ENCODE data around the gene LRBA.
A peak's percentile ranks its signal among the peaks of the same experiment; 100 is the strongest.
"Not testable (repeated sequence)": the region's sequence is repeated elsewhere in the genome, so short reads cannot be mapped to it uniquely, and the experiment has no call there.

Gene LRBA, protein sequence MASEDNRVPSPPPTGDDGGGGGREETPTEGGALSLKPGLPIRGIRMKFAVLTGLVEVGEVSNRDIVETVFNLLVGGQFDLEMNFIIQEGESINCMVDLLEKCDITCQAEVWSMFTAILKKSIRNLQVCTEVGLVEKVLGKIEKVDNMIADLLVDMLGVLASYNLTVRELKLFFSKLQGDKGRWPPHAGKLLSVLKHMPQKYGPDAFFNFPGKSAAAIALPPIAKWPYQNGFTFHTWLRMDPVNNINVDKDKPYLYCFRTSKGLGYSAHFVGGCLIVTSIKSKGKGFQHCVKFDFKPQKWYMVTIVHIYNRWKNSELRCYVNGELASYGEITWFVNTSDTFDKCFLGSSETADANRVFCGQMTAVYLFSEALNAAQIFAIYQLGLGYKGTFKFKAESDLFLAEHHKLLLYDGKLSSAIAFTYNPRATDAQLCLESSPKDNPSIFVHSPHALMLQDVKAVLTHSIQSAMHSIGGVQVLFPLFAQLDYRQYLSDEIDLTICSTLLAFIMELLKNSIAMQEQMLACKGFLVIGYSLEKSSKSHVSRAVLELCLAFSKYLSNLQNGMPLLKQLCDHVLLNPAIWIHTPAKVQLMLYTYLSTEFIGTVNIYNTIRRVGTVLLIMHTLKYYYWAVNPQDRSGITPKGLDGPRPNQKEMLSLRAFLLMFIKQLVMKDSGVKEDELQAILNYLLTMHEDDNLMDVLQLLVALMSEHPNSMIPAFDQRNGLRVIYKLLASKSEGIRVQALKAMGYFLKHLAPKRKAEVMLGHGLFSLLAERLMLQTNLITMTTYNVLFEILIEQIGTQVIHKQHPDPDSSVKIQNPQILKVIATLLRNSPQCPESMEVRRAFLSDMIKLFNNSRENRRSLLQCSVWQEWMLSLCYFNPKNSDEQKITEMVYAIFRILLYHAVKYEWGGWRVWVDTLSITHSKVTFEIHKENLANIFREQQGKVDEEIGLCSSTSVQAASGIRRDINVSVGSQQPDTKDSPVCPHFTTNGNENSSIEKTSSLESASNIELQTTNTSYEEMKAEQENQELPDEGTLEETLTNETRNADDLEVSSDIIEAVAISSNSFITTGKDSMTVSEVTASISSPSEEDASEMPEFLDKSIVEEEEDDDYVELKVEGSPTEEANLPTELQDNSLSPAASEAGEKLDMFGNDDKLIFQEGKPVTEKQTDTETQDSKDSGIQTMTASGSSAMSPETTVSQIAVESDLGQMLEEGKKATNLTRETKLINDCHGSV (N-terminal part only)
- long read RNA-seq, donor 1, partial matches to known transcripts = 7,623 of 8,004 reads
- long read RNA-seq, donor 1, other reads (novel, unspliced or antisense) = 379 of 8,004 reads
- long read RNA-seq, donor 2, partial matches to known transcripts = 0 of 1 reads
- long read RNA-seq, donor 2, other reads (novel, unspliced or antisense) = 0 of 1 reads
- long read RNA-seq, donor 3, partial matches to known transcripts = 2,148 of 2,263 reads
- long read RNA-seq, donor 3, other reads (novel, unspliced or antisense) = 115 of 2,263 reads
- long read RNA-seq, donor 4, partial matches to known transcripts = 0 of 1 reads
- long read RNA-seq, donor 4, other reads (novel, unspliced or antisense) = 0 of 1 reads
- long read RNA-seq, donor 5 = 0 reads
- long read RNA-seq, donor 6, partial matches to known transcripts = 0 of 2 reads
- long read RNA-seq, donor 6, other reads (novel, unspliced or antisense) = 0 of 2 reads
- long read RNA-seq, donor 7 = 0 reads
- long read RNA-seq, donor 8 = 0 reads

DNA sequence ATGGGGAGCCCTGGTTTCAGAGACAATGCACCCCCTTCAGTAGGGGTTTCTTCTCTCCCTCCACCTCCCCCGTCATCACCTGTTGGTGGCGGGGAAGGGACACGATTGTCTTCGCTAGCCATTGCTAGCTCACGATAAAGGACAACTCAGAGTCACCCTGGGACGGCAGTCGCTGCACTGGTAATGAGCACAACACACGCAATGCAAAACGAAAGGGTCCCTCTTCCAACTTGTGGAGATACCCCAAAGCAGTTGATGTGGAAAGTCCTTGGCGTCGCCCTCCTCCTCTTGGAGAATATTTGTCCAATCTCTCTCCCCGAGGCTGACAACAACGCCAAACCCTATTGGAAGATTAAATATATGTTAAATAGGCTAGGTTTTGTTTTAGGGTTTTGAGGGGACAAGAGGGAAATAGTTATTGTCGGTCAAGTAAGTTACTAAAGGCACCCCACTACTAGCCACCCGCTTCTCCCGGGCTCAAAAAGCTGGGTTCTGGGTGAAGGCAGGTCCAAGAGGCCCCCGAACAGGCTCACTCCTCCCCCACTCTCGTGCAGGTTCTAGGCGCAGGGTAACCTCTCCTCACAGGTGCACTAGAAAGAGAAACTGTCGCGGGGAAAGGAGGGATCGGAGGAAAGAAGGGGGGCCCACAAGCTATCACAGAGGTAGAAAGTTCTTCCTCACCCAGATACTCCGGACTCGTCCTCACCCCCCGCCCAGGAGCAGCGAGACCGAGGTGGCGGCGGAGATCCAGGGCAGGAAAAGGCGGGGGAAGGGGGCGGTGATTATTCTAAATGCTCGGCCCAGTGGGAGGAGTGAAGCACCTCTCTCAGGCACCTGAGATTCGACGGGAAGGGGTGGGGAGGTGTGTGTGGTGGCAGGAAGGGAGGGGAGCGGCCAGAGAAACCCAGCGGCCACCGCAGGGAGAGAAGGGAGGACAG lies at the start of gene LRBA:
LRBA (minus strand) TSS at position 764 of the 938 bp plus-strand sequence; CDS start at position 122, 642 bp downstream.
- DNase-seq = peak; percentile 92

GRCh38 chr4:151063143-151063542 lies 48.1 kb upstream of the LRBA start:
- DNase-seq = not testable (repeated sequence)

GRCh38 chr4:151055539-151055938 lies 40.5 kb upstream of the LRBA start:
- DNase-seq = no peak

- DNase-seq = no peak
Observed at GRCh38 chr4:151052785-151053184, 37.7 kb upstream of the LRBA start.

DNA sequence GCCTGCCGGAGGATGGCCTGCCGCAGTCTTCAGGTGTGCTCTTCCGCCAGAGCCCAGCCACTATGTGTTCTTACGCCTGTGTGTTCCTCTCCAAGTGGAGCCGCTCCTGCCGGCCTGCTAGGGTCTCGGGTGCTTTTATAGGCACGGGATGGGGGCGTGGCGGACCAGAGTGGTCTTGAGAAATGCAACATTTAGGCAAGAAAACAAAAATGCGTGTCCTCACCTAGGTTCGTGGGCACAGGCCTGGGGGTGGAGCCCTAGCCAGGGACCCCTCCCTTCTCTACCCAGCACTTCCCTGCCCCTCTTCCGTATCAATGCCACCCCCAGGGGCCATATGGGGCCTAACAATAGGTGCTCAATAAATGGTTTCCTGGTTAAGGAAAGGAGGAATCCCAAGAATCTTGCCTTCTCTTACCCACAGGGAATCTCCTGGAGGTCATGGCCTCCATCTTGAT lies 34.4 kb upstream of the LRBA start:
- no peak for DNase-seq

DNA sequence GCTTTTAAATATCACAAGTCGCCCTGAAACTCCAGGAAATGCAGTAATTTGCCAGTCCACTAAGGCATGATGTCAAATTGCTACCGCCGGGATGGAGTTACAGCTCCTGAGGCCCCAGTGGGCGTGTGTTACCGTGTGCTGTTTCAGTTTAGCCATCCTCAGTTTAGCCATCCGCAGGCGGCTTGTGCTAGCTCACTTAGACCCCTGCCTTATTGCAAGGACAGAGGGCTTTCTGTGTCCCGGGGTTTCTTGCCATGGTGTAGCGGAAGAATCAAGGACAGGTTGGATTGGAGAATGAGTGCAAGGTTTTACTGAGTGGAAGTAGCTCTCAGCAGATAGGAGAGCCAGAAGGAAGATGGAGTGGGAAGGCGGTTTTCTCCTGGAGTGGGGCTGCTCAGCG lies 33.8 kb upstream of the LRBA start:
- DNase-seq = no peak

DNA sequence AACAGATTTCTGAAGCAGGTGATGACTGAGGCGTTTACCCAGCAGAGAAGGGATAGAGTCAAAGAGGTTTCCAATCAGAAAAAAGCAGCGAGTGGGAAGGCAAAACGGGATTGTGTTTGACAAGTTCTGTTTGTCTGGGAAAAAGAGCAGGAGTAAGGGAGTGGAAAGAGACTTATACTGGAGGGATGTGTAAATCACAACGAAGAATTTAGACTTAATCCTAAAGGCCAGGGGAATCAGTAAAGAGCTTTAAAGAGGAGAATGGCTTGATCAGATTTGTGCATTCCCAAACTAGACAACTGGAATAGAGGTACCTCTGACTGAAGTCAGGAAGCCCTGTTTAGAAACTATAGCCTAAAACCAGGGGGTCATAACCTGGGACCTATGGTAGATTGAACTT lies 31.5 kb upstream of the LRBA start:
- DNase-seq = no peak

- no peak for DNase-seq
Observed at GRCh38 chr4:151045907-151046306, 30.8 kb upstream of the LRBA start.

- DNase-seq = no peak
Observed at GRCh38 chr4:151043803-151044515, 28.9 kb upstream of the LRBA start.

DNA sequence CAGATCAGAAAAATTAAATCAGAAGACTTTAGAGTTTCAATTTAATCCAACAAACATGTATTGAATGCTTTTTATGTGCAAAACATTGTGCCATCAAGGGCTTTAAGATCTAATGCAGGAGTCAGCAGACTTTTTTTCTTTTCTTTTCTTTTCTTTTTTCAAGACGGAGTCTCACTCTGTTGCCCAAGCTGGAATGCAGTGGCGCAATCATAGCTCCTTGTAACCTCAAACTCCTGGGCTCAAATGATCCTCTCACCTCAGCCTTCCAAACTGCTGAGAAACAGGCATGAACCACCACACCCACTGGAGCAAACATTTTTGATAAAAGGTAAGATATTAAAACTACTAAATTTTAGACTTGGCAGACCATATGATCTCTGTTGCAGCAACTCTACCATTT lies 24.6 kb upstream of the LRBA start:
- DNase-seq = no peak

- DNase-seq = no peak
Observed at GRCh38 chr4:151038452-151039157, 23.5 kb upstream of the LRBA start.

DNA sequence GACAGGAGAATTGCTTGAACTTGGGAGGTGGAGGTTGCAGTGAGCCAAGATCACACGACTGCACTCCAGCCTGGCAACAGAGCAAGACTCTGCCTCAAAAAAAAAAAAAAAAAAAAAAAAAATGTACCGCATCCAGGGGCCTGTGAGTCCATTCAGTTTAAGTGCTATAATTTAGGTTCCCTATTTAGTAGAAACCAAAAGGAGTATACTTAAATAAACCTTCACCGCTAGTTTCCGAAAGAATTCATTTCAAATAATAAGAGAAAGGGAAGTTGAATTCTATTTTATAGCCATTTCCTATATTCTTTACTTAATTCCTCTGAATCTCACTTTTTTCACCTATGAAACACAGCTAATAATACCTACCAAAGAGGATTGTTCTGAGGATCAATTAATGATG lies 20.8 kb upstream of the LRBA start:
- DNase-seq = no peak

DNA sequence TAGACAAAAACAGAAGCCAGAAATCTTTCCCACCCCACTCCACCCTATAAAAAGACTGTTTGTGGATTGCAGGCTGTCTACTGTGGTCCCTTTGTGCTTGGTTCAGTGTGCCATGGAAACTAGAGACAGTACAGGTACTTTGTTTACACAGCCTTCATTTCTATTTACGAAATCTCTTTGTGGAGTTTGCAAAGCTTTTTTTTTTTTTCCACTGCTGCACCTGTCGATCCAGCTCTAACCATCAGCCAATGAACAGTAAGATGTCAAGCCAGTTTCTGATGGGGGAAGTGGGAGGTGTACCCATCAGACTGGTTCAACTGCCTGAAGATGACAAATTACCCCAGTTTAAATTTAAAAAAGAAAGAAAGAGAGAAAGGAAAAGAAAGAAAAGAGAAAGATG lies 20.2 kb upstream of the LRBA start:
- DNase-seq = no peak

DNA sequence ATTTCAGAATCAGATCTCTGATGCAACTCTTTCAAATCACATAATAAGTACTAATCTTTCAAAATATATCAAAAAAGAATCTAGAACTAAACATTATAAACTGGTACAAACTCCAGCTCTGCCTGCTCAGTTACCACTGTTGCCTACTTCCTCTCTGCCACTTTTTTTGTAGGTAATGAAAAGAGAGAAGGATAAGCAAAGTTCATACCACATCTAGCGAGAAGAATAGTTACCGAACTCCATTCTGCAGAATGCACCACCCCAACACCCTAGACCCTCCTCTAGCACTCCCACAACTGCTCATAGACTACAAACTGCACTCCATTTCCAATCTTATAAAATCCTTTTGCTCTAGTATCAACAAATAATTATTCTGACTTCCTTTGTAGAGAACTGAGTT lies 19.7 kb upstream of the LRBA start:
- DNase-seq = no peak

GRCh38 chr4:151031831-151032605 lies 16.9 kb upstream of the LRBA start:
- no peak for DNase-seq

GRCh38 chr4:151029537-151029936 lies 14.5 kb upstream of the LRBA start:
- no peak for DNase-seq

DNA sequence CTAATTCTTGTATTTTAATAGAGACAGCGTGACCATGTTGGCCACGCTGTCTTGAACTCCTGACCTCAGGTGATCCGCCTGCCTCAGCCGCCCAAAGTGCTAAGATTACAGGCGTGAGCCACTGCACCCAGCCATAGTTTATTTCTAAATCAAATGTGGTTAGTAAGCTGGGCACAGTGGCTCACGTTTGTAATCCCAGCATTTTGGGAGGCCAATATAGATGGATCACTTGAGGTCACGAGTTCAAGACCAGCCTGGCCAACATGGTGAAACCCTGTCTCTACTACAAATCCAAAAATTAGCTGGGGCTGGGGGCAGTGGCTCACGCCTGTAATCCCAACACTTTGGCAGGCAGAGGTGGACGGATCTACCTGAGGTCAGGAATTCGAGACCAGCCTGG lies 13.9 kb upstream of the LRBA start:
- DNase-seq = not testable (repeated sequence)

- DNase-seq = no peak
Observed at GRCh38 chr4:151025759-151026158, 10.7 kb upstream of the LRBA start.

Measured in right kidney (tissue), 9 donors.